Measurements from ENCODE around the gene SNX9.
"Not testable (repeated sequence)": the region's sequence is repeated elsewhere in the genome, so short reads cannot be mapped to it uniquely, and the experiment has no call there.

The SNX9 gene

DNA sequence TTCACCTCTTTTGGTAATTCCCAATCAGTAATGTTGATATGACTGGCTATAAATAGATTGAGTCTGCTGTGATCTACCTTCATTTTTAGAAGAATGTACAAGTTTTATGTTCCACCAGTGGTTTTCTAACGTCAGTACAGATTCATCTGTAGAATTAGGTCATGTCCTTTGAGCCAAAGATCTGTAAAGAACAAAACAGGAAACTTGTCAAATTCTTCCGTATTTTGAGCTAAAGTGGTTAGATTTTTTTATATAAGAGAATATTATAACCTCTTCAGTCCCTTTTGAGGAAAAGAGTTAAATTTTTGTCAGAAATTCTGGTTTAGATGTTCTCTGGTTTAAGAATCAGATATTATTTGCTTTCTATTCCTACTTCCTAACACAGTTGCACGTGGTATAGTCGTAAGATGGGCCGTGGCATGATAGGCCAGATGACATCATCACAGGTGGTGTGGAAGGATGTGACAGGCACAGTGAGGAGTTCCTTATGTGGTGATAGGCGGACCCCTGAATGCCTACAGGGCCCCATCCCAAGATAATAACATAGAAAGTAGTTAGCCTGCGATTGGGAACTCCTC lies 62.3 kb downstream of the SNX9 start:
- peaks cover 2% of the 10 kb centered on the region for H3K36me3 ChIP-seq (ENCODE audit: control insufficient read depth, insufficient read depth, low read length)
- no peak overlapping the region for H3K4me3 ChIP-seq (ENCODE audit: low read length)
- H3K4me1 ChIP-seq (ENCODE audit: control insufficient read depth, insufficient read depth, low read length) = no peaks in the 10 kb centered on the region
- no peaks in the 10 kb centered on the region for H3K9me3 ChIP-seq (ENCODE audit: control insufficient read depth, low read length)
- H3K27me3 ChIP-seq (ENCODE audit: control insufficient read depth, insufficient read depth, low read length) = no peaks in the 10 kb centered on the region
- H3K9ac ChIP-seq (ENCODE audit: low read length) = no peak overlapping the region

DNA sequence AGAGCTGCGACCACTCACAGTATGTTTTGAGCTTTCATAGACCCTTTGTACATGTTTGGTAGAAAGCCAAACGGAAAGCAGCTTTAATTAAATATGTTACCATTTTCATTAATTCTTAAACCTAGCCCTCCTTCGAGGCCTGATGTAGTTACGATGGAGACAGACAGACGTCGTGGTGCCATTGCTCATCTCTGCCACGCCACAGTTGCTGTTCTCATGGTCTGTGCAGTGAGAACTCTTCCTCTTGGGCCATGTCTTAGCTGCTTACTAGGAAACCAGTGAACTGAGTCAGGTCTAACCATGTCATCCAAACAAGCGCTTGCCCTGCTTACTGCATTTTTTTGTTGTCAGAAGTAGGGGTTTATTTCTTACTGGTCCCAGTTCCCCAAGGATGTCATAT lies 62.8 kb downstream of the SNX9 start:
- no peak overlapping the region for H3K9ac ChIP-seq (ENCODE audit: low read length)
- H3K9me3 ChIP-seq (ENCODE audit: control insufficient read depth, low read length) = no peaks in the 10 kb centered on the region
- no peak overlapping the region for H3K4me3 ChIP-seq (ENCODE audit: low read length)
- no peaks in the 10 kb centered on the region for H3K4me1 ChIP-seq (ENCODE audit: control insufficient read depth, insufficient read depth, low read length)
- H3K36me3 ChIP-seq (ENCODE audit: control insufficient read depth, insufficient read depth, low read length) = no peaks in the 10 kb centered on the region
- H3K27me3 ChIP-seq (ENCODE audit: control insufficient read depth, insufficient read depth, low read length) = no peaks in the 10 kb centered on the region

DNA sequence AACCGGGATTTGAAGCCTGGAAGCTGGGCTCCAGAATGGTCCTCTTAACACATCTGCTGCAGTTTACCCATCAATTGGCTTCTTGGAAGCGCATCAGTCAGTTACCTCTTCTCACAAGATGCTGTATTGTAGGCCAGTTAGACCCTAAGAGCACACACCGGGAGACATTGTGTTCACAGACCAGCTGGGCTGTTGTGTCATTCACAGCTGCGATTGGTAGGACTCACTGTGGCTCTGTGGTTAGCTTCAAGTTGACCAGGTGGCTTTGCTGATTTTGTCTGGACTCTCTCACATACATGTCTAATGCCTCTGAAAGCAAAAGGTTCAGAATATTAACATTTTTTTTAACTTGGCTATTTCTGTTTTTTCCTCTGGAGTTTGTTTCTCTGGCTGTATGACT lies 64.8 kb downstream of the SNX9 start:
- Histone ChIP-seq H3K4me1 (ENCODE audit: control insufficient read depth, insufficient read depth, low read length) (peaks cover 5% of the 10 kb centered on the region), H3K9ac (ENCODE audit: low read length) (no peak overlapping the region), H3K27me3 (ENCODE audit: control insufficient read depth, insufficient read depth, low read length) (no peaks in the 10 kb centered on the region), H3K9me3 (ENCODE audit: control insufficient read depth, low read length) (no peaks in the 10 kb centered on the region), H3K4me3 (ENCODE audit: low read length) (no peak overlapping the region), H3K36me3 (ENCODE audit: control insufficient read depth, insufficient read depth, low read length) (no peaks in the 10 kb centered on the region)

GRCh38 chr6:157891544-157892362 lies 68.7 kb downstream of the SNX9 start:
- Histone ChIP-seq H3K9ac (ENCODE audit: low read length) (no peak overlapping the region), H3K9me3 (ENCODE audit: control insufficient read depth, low read length) (no peaks in the 10 kb centered on the region), H3K27me3 (ENCODE audit: control insufficient read depth, insufficient read depth, low read length) (no peaks in the 10 kb centered on the region), H3K36me3 (ENCODE audit: control insufficient read depth, insufficient read depth, low read length) (no peaks in the 10 kb centered on the region), H3K4me1 (ENCODE audit: control insufficient read depth, insufficient read depth, low read length) (peaks cover 5% of the 10 kb centered on the region), H3K4me3 (ENCODE audit: low read length) (no peak overlapping the region)

DNA sequence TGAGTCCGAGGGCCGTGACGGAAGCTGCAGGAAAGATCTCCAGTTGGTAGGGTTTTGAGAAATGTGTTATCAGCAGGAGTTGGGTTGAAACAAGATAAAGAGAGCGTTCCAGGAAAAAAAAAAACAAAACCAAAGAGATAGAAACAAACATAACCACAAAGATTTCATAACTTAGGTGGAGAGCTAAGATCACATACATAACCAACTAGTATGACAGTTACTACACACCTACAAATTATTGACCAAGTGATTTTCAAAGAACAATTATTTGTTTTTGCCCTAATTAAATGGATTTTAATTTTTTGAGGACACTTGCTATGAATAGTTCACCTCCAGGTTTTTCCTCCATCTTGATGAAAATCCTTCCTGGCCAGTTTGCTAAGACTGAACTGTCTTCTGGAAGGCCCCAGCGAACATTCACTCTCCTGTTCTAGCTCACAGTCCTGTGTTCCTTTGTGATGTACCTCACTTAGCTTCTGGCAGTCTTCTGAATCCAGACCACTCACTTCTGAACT lies 69.4 kb downstream of the SNX9 start:
- no peaks in the 10 kb centered on the region for H3K27me3 ChIP-seq (ENCODE audit: control insufficient read depth, insufficient read depth, low read length)
- H3K4me3 ChIP-seq (ENCODE audit: low read length) = no peak overlapping the region
- peaks cover 5% of the 10 kb centered on the region for H3K4me1 ChIP-seq (ENCODE audit: control insufficient read depth, insufficient read depth, low read length)
- H3K9ac ChIP-seq (ENCODE audit: low read length) = no peak overlapping the region
- no peaks in the 10 kb centered on the region for H3K9me3 ChIP-seq (ENCODE audit: control insufficient read depth, low read length)
- peaks cover 3% of the 10 kb centered on the region for H3K36me3 ChIP-seq (ENCODE audit: control insufficient read depth, insufficient read depth, low read length)

GRCh38 chr6:157893238-157893637 lies 70.2 kb downstream of the SNX9 start:
- Histone ChIP-seq H3K27me3 (ENCODE audit: control insufficient read depth, insufficient read depth, low read length) (no peaks in the 10 kb centered on the region), H3K4me3 (ENCODE audit: low read length) (no peak overlapping the region), H3K36me3 (ENCODE audit: control insufficient read depth, insufficient read depth, low read length) (peaks cover 3% of the 10 kb centered on the region), H3K4me1 (ENCODE audit: control insufficient read depth, insufficient read depth, low read length) (peaks cover 5% of the 10 kb centered on the region), H3K9me3 (ENCODE audit: control insufficient read depth, low read length) (no peaks in the 10 kb centered on the region), H3K9ac (ENCODE audit: low read length) (no peak overlapping the region)

DNA sequence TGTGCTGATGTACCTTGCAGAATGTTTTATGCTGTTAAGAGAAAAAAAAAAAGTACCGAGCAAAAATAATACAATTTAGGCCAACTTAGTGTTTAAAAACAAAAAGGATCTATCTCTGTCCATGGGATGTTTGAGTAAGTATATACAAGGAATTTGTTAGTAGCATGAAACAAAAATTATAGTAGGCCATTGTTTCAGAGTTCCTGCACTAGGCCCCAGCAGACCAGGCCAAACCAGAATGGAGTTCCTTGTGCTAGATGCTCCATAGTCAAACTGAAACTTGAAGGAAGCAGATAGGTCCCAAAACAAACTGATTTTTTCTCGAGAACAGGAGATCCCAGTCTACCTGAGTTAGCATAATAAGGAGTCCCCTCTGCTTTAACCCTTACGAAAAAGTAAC lies 72.5 kb downstream of the SNX9 start:
- Histone ChIP-seq H3K9ac (ENCODE audit: low read length) (no peak overlapping the region), H3K4me1 (ENCODE audit: control insufficient read depth, insufficient read depth, low read length) (peaks cover 5% of the 10 kb centered on the region), H3K36me3 (ENCODE audit: control insufficient read depth, insufficient read depth, low read length) (peaks cover 8% of the 10 kb centered on the region), H3K27me3 (ENCODE audit: control insufficient read depth, insufficient read depth, low read length) (no peaks in the 10 kb centered on the region), H3K9me3 (ENCODE audit: control insufficient read depth, low read length) (no peaks in the 10 kb centered on the region), H3K4me3 (ENCODE audit: low read length) (no peak overlapping the region)

- H3K36me3 ChIP-seq (ENCODE audit: control insufficient read depth, insufficient read depth, low read length) = peaks cover 8% of the 10 kb centered on the region
- peaks cover 5% of the 10 kb centered on the region for H3K4me1 ChIP-seq (ENCODE audit: control insufficient read depth, insufficient read depth, low read length)
- H3K9ac ChIP-seq (ENCODE audit: low read length) = no peak overlapping the region
These were observed 73.9 kb downstream of the SNX9 start for GRCh38 chr6:157896932-157897331.

GRCh38 chr6:157898169-157898568 lies 75.1 kb downstream of the SNX9 start:
- H3K9ac ChIP-seq (ENCODE audit: low read length) = no peak overlapping the region
- H3K27me3 ChIP-seq (ENCODE audit: control insufficient read depth, insufficient read depth, low read length) = no peaks in the 10 kb centered on the region
- peaks cover 8% of the 10 kb centered on the region for H3K36me3 ChIP-seq (ENCODE audit: control insufficient read depth, insufficient read depth, low read length)
- no peaks in the 10 kb centered on the region for H3K9me3 ChIP-seq (ENCODE audit: control insufficient read depth, low read length)
- H3K4me3 ChIP-seq (ENCODE audit: low read length) = no peak overlapping the region
- H3K4me1 ChIP-seq (ENCODE audit: control insufficient read depth, insufficient read depth, low read length) = no peaks in the 10 kb centered on the region

More at GRCh38 chr6:157896932-157897331, 73.9 kb downstream of the SNX9 start:
- H3K27me3 ChIP-seq (ENCODE audit: control insufficient read depth, insufficient read depth, low read length) = no peaks in the 10 kb centered on the region
- H3K9me3 ChIP-seq (ENCODE audit: control insufficient read depth, low read length) = no peaks in the 10 kb centered on the region
- no peak overlapping the region for H3K4me3 ChIP-seq (ENCODE audit: low read length)

DNA sequence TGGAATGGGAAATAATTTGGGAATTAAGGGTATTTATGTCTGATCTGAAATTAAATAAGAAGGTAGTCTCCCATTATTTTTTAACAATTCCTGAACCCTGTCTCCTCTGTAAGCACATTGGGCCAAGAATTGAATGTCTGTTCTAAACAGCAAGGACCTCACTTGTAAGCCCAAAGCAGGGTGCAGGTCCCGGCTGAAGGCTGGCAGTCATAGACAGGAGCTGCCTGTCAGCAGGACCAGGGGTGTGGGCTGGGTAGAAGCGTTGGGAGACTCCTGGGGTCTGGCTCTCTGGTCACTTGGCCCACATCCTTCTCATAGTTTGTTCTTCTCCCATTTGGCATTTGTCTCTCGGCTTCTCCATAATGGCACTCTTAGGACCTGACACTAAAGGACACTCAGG lies 75.6 kb downstream of the SNX9 start:
- Histone ChIP-seq H3K27me3 (ENCODE audit: control insufficient read depth, insufficient read depth, low read length) (no peaks in the 10 kb centered on the region), H3K4me1 (ENCODE audit: control insufficient read depth, insufficient read depth, low read length) (no peaks in the 10 kb centered on the region), H3K4me3 (ENCODE audit: low read length) (no peak overlapping the region), H3K9ac (ENCODE audit: low read length) (no peak overlapping the region), H3K36me3 (ENCODE audit: control insufficient read depth, insufficient read depth, low read length) (peaks cover 8% of the 10 kb centered on the region), H3K9me3 (ENCODE audit: control insufficient read depth, low read length) (no peaks in the 10 kb centered on the region)

- H3K4me3 ChIP-seq (ENCODE audit: low read length); H3K4me1 ChIP-seq (ENCODE audit: control insufficient read depth, insufficient read depth, low read length); H3K36me3 ChIP-seq (ENCODE audit: control insufficient read depth, insufficient read depth, low read length); H3K9ac ChIP-seq (ENCODE audit: low read length); H3K9me3 ChIP-seq (ENCODE audit: control insufficient read depth, low read length); H3K27me3 ChIP-seq (ENCODE audit: control insufficient read depth, insufficient read depth, low read length): not testable (repeated sequence)
These were observed 77.2 kb downstream of the SNX9 start for GRCh38 chr6:157900262-157900661.

DNA sequence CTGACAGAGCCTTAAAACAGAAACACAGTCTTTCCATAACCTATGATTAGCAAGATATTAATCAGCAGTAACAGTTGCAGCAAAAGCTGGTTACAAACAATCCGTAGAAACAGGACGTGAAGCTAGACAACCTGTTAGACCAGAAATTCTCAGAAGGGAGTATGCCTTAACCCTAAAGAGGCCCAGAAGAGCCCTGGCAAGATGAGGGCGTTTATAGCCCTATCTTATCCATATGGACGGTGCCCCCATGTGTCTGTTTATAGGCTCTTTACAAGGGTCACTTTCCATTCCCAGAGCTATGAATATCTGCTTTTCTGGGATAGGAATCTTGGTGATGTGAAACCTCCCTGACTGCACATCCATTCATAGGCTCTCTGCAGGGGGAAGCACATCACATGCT lies 77.7 kb downstream of the SNX9 start:
- H3K4me3 ChIP-seq (ENCODE audit: low read length) = not testable (repeated sequence)

More for the DNA sequence above, 77.7 kb downstream of the SNX9 start:
- H3K27me3 ChIP-seq (ENCODE audit: control insufficient read depth, insufficient read depth, low read length); H3K4me1 ChIP-seq (ENCODE audit: control insufficient read depth, insufficient read depth, low read length); H3K9ac ChIP-seq (ENCODE audit: low read length); H3K9me3 ChIP-seq (ENCODE audit: control insufficient read depth, low read length); H3K36me3 ChIP-seq (ENCODE audit: control insufficient read depth, insufficient read depth, low read length): not testable (repeated sequence)
